GM23338 (cell line): ENCODE data around the gene KIAA1671. TPM values are rescaled to one million over a fixed set of nuclear protein-coding genes. Genes with fewer than 3 reads are reported as not detected.
A peak's percentile ranks its signal among the peaks of the same experiment; 100 is the strongest.

Source experiments
- ATAC-seq: fragments of 200-7000 bp; cut with Tn5 transposase; 3 replicates; pipeline ENCODE4 v1.9.1; 2020
- DNase-seq: peaks from one replicate; pipeline ENCODE4 v3.0.0-alpha.2; 2015; ENCODE audit warnings: low spot score
- H2AFZ ChIP-seq: fragments of 200-600 bp; sonication (generic); 2 replicates; pipeline ENCODE4 v1.8.0; 2016; ENCODE audit warnings: antibody characterized with exemption, mild to moderate bottlenecking, moderate library complexity
- H3F3A ChIP-seq: fragments of 200-600 bp; sonication (generic); replicated peaks from 2 replicates; pipeline ENCODE4 v1.8.0; 2017; ENCODE audit warnings: antibody characterized with exemption, mixed run types, low read depth
- H3K27ac ChIP-seq: fragments of 200-600 bp; sonication (generic); 2 replicates; pipeline ENCODE4 v1.6.1; 2016; ENCODE audit warnings: low read depth
- H3K27me3 ChIP-seq: fragments of 200-600 bp; sonication (generic); 2 replicates; pipeline ENCODE4 v1.8.0; 2016; ENCODE audit warnings: mild to moderate bottlenecking, mixed run types, moderate library complexity; ENCODE audit not compliant: insufficient read depth
- H3K36me3 ChIP-seq: fragments of 200-600 bp; sonication (generic); 2 replicates; pipeline ENCODE4 v1.8.0; 2016; ENCODE audit warnings: mild to moderate bottlenecking; ENCODE audit not compliant: insufficient read depth
- H3K4me1 ChIP-seq: fragments of 200-600 bp; sonication (generic); 2 replicates; pipeline ENCODE4 v1.8.0; 2016; ENCODE audit warnings: mild to moderate bottlenecking, moderate library complexity; ENCODE audit not compliant: insufficient read depth
- H3K4me2 ChIP-seq: fragments of 200-600 bp; sonication (generic); 2 replicates; pipeline ENCODE4 v1.7.1; 2017; ENCODE audit warnings: mixed run types
- H3K4me3 ChIP-seq: fragments of 200-600 bp; sonication (generic); 2 replicates; pipeline ENCODE4 v1.6.1; 2016; ENCODE audit warnings: mixed run types
- H3K79me2 ChIP-seq: fragments of 200-600 bp; sonication (generic); replicated peaks from 2 replicates; pipeline ENCODE4 v1.8.0; 2017; ENCODE audit warnings: mild to moderate bottlenecking; ENCODE audit not compliant: insufficient read depth
- H3K9me2 ChIP-seq: fragments of 200-600 bp; sonication (generic); 2 replicates; pipeline ENCODE4 v1.8.0; 2017; ENCODE audit not compliant: insufficient read depth
- H4K20me1 ChIP-seq: fragments of 200-600 bp; sonication (generic); replicated peaks from 2 replicates; pipeline ENCODE4 v1.8.0; 2017; ENCODE audit warnings: mild to moderate bottlenecking; ENCODE audit not compliant: insufficient read depth
- H3K27ac Mint-ChIP-seq: 2 replicates; pipeline ENCODE4 v1.8.0; 2020; ENCODE audit warnings: inconsistent platforms, mild to moderate bottlenecking, moderate library complexity, mixed read lengths
- H3K27me3 Mint-ChIP-seq: 3 replicates; pipeline ENCODE4 v1.8.0; 2022; ENCODE audit warnings: low read depth, mild to moderate bottlenecking, moderate library complexity, mixed read lengths, inconsistent platforms; ENCODE audit not compliant: insufficient read depth, poor library complexity
- H3K36me3 Mint-ChIP-seq: 3 replicates; pipeline ENCODE4 v1.8.0; 2021; ENCODE audit warnings: low read depth, mild to moderate bottlenecking, inconsistent platforms, moderate library complexity, mixed read lengths
- H3K4me1 Mint-ChIP-seq: 3 replicates; pipeline ENCODE4 v1.8.0; 2020; ENCODE audit warnings: mild to moderate bottlenecking, inconsistent platforms, mixed read lengths
- H3K4me3 Mint-ChIP-seq: 3 replicates; pipeline ENCODE4 v1.8.0; 2021; ENCODE audit warnings: moderate library complexity, mild to moderate bottlenecking, inconsistent platforms, mixed read lengths
- H3K9me3 Mint-ChIP-seq: 3 replicates; pipeline ENCODE4 v1.8.0; 2020; ENCODE audit warnings: moderate library complexity, mild to moderate bottlenecking, inconsistent platforms, mixed read lengths
- CTCF ChIP-seq, 2 experiments: fragments of 200-600 bp in 1 of 2; sonication (generic) in 1 of 2; conservative IDR thresholded peaks; 2 replicates each; pipeline versions ENCODE4 v1.5.1 to v1.6.1; 2016 to 2017; ENCODE audit warnings: antibody characterized with exemption in 2 of 2, low read depth in 2 of 2, mild to moderate bottlenecking in 2 of 2, moderate library complexity in 1 of 2
- STAT1 ChIP-seq: IDR thresholded peaks from one replicate; pipeline ENCODE4 v1.6.1; 2016; ENCODE audit warnings: antibody characterized with exemption; ENCODE audit not compliant: unreplicated experiment
- polyA plus RNA-seq: library from polyadenylated mRNA; unstranded; fragments of >200 nt; fragmentation: Nextera tagmentation; extraction: Ambion mirVana; gene quantifications from 2 replicates; pipeline ENCODE4 v1.2.1, GENCODE V29; 2016
- total RNA-seq: library from RNA; depleted of rRNA; stranded (reverse); fragments of >200 nt; shearing (Covaris generic); gene quantifications from 2 replicates; pipeline ENCODE4 v1.2.3, GENCODE V29; 2014
- TF ChIP-seq, protein P1 (sequence below): fragments of 250-450 bp; sonication (Bioruptor Pico); IDR thresholded peaks from 2 replicates; pipeline ENCODE4 v1.5.0; 2020; ENCODE audit warnings: mild to moderate bottlenecking, moderate library complexity

KIAA1671 gene
- total and polyA plus RNA-seq, 2 experiments from 2014 or later = 6.1 to 27.2 TPM

- TF ChIP-seq, protein P1, sequence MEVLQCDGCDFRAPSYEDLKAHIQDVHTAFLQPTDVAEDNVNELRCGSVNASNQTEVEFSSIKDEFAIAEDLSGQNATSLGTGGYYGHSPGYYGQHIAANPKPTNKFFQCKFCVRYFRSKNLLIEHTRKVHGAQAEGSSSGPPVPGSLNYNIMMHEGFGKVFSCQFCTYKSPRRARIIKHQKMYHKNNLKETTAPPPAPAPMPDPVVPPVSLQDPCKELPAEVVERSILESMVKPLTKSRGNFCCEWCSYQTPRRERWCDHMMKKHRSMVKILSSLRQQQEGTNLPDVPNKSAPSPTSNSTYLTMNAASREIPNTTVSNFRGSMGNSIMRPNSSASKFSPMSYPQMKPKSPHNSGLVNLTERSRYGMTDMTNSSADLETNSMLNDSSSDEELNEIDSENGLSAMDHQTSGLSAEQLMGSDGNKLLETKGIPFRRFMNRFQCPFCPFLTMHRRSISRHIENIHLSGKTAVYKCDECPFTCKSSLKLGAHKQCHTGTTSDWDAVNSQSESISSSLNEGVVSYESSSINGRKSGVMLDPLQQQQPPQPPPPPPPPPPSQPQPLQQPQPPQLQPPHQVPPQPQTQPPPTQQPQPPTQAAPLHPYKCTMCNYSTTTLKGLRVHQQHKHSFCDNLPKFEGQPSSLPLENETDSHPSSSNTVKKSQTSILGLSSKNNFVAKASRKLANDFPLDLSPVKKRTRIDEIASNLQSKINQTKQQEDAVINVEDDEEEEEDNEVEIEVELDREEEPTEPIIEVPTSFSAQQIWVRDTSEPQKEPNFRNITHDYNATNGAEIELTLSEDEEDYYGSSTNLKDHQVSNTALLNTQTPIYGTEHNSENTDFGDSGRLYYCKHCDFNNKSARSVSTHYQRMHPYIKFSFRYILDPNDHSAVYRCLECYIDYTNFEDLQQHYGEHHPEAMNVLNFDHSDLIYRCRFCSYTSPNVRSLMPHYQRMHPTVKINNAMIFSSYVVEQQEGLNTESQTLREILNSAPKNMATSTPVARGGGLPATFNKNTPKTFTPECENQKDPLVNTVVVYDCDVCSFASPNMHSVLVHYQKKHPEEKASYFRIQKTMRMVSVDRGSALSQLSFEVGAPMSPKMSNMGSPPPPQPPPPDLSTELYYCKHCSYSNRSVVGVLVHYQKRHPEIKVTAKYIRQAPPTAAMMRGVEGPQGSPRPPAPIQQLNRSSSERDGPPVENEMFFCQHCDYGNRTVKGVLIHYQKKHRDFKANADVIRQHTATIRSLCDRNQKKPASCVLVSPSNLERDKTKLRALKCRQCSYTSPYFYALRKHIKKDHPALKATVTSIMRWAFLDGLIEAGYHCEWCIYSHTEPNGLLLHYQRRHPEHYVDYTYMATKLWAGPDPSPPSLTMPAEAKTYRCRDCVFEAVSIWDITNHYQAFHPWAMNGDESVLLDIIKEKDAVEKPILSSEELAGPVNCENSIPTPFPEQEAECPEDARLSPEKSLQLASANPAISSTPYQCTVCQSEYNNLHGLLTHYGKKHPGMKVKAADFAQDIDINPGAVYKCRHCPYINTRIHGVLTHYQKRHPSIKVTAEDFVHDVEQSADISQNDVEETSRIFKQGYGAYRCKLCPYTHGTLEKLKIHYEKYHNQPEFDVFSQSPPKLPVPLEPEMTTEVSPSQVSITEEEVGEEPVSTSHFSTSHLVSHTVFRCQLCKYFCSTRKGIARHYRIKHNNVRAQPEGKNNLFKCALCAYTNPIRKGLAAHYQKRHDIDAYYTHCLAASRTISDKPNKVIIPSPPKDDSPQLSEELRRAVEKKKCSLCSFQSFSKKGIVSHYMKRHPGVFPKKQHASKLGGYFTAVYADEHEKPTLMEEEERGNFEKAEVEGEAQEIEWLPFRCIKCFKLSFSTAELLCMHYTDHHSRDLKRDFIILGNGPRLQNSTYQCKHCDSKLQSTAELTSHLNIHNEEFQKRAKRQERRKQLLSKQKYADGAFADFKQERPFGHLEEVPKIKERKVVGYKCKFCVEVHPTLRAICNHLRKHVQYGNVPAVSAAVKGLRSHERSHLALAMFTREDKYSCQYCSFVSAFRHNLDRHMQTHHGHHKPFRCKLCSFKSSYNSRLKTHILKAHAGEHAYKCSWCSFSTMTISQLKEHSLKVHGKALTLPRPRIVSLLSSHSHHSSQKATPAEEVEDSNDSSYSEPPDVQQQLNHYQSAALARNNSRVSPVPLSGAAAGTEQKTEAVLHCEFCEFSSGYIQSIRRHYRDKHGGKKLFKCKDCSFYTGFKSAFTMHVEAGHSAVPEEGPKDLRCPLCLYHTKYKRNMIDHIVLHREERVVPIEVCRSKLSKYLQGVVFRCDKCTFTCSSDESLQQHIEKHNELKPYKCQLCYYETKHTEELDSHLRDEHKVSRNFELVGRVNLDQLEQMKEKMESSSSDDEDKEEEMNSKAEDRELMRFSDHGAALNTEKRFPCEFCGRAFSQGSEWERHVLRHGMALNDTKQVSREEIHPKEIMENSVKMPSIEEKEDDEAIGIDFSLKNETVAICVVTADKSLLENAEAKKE = no peak
- no peak for TF ChIP-seq CTCF (conservative IDR thresholded peaks at IDR 0.05; ENCODE audit: low read depth in 2 of 2)
Observed at GRCh38 chr22:25059438-25059837, 106.9 kb downstream of the KIAA1671 start (continued).

GRCh38 chr22:25060522-25061071, 108.1 kb downstream of the KIAA1671 start:
- no peak overlapping the region for H3K4me3 ChIP-seq
- H2AFZ ChIP-seq = no peak overlapping the region
- H3K79me2 ChIP-seq = no peaks in the 10 kb centered on the region
- H4K20me1 ChIP-seq = no peaks in the 10 kb centered on the region
- 0 out of 2 replicates have a peak, but pooled peaks cover 3% of the 10 kb centered on the region for H3F3A ChIP-seq
- Mint-ChIP-seq H3K36me3 (no peaks in the 10 kb centered on the region; the same call in 2 of the 3 replicates), H3K27ac (no peak overlapping the region), H3K9me3 (no peaks in the 10 kb centered on the region; the same call in 2 of the 3 replicates), H3K4me1 (peaks cover 16% of the 10 kb centered on the region), H3K27me3 (peaks cover 10% of the 10 kb centered on the region), H3K4me3 (no peak overlapping the region)
- H3K9me2 ChIP-seq = no peaks in the 10 kb centered on the region
- peaks cover 15% of the 10 kb centered on the region; the same call in 1 of the 2 replicates for H3K4me1 ChIP-seq
- H3K27ac ChIP-seq = no peak overlapping the region
- peak; percentile 48 to 62 for TF ChIP-seq CTCF (conservative IDR thresholded peaks at IDR 0.05; ENCODE audit: low read depth in 2 of 2)
- TF ChIP-seq STAT1 = no peak
- DNase-seq = no peak
- peak; percentile 27 for ATAC-seq
- no peaks in the 10 kb centered on the region for H3K27me3 ChIP-seq
- no peak overlapping the region for H3K4me2 ChIP-seq
- no peaks in the 10 kb centered on the region for H3K36me3 ChIP-seq
